Activated CD4-positive, alpha-beta T cell treated with anti-CD3 and anti-CD28 coated beads, Interleukin-2, amount 50 U/mL, for 1 hour (primary cell): ENCODE measurements around the gene ZNF74.
A peak's percentile ranks its signal among the peaks of the same experiment; 100 is the strongest.
"Not testable (repeated sequence)": the region's sequence is repeated elsewhere in the genome, so short reads cannot be mapped to it uniquely, and the experiment has no call there.

Source experiments
- DNase-seq: peaks from one replicate; pipeline ENCODE4 v3.0.0-alpha.2; 2020

The ZNF74 gene

GRCh38 chr22:20393705-20394476 lies at the start of gene ZNF74:
Gene ZNF74 (plus strand): TSS chr22:20394151. CDS start chr22:20394629, 478 bp downstream.
- DNase-seq: peak; percentile 82

- DNase-seq: not testable (repeated sequence)
Measured at GRCh38 chr22:20346553-20346952, 47.4 kb upstream of the ZNF74 start.

GRCh38 chr22:20352536-20352935 lies 41.4 kb upstream of the ZNF74 start:
- DNase-seq: not testable (repeated sequence)

- DNase-seq: no peak
Measured at GRCh38 chr22:20354238-20354975, 39.5 kb upstream of the ZNF74 start.

GRCh38 chr22:20355939-20356636 lies 37.9 kb upstream of the ZNF74 start:
- not testable (repeated sequence) for DNase-seq

- not testable (repeated sequence) for DNase-seq
Measured at GRCh38 chr22:20356906-20357305, 37.0 kb upstream of the ZNF74 start.

- not testable (repeated sequence) for DNase-seq
Measured at GRCh38 chr22:20357967-20358366, 36.0 kb upstream of the ZNF74 start.

GRCh38 chr22:20358503-20359239 lies 35.3 kb upstream of the ZNF74 start:
- not testable (repeated sequence) for DNase-seq

- not testable (repeated sequence) for DNase-seq
Measured at GRCh38 chr22:20360261-20360660, 33.7 kb upstream of the ZNF74 start.

- not testable (repeated sequence) for DNase-seq
Measured at GRCh38 chr22:20360866-20361751, 32.8 kb upstream of the ZNF74 start.

- DNase-seq: not testable (repeated sequence)
Measured at GRCh38 chr22:20361752-20362229, 32.2 kb upstream of the ZNF74 start.

- DNase-seq: not testable (repeated sequence)
Measured at GRCh38 chr22:20362403-20362802, 31.5 kb upstream of the ZNF74 start.

- not testable (repeated sequence) for DNase-seq
Measured at GRCh38 chr22:20364335-20365260, 29.4 kb upstream of the ZNF74 start.

- not testable (repeated sequence) for DNase-seq
Measured at GRCh38 chr22:20366841-20367240, 27.1 kb upstream of the ZNF74 start.

- DNase-seq: not testable (repeated sequence)
Measured at GRCh38 chr22:20368875-20369274, 25.1 kb upstream of the ZNF74 start.

- not testable (repeated sequence) for DNase-seq
Measured at GRCh38 chr22:20371687-20372086, 22.3 kb upstream of the ZNF74 start.

- not testable (repeated sequence) for DNase-seq
Measured at GRCh38 chr22:20372406-20372854, 21.5 kb upstream of the ZNF74 start.

GRCh38 chr22:20373195-20373706 lies 20.7 kb upstream of the ZNF74 start:
- DNase-seq: not testable (repeated sequence)

GRCh38 chr22:20374130-20374529 lies 19.8 kb upstream of the ZNF74 start:
- not testable (repeated sequence) for DNase-seq

GRCh38 chr22:20376281-20376680 lies 17.7 kb upstream of the ZNF74 start:
- DNase-seq: not testable (repeated sequence)
